Amniotic epithelial cell (primary cell): ENCODE data around the gene GAPVD1.
"Not testable (repeated sequence)": the region's sequence is repeated elsewhere in the genome, so short reads cannot be mapped to it uniquely, and the experiment has no call there.

Source experiments
- DNase-seq: peaks from one replicate; pipeline ENCODE4 v3.0.0-alpha.2; 2010; ENCODE audit warnings: low read depth

Gene GAPVD1

DNA sequence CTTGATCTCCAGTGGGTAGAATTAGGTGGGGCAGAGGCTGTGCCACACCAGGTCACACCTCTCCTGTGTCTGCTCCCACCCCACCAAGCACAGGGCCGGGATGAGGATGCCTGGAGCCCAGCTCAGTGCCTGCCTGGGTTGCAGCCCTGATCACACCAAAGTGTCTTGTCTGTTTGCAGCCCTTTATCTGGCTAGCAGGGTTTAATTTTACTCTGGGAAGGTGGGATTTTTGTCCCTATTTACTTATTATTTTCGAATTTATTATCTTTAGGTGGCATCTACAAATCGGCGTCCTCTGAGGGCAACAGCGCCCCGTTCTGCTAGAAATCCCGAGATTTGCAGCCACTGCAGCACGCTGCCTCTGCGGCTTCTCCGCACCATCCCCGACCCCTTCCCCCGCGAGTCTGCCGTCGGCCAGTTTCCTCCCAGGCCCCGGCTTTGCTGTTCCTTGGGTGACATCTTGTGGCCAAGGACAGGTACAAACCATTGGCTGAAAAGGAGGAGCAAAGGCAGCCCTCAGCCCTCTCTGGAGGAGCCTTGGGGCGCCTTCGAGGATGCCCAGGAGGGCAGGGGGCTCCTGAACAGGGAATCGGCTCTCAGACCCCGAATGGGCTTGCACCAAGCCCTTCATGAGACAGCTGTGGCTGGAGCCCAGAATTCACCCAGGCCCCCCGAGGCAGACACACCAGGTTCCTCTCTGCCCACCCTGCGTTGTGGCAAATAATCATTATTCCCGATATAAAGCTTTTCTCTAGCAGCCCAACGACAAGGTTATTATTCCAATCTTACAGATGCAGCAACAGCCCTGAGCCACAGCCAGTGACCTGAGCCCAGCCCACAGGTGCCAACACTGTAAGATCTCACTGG is 113.0 kb downstream of the GAPVD1 start:
- DNase-seq: peak; percentile 53

DNA sequence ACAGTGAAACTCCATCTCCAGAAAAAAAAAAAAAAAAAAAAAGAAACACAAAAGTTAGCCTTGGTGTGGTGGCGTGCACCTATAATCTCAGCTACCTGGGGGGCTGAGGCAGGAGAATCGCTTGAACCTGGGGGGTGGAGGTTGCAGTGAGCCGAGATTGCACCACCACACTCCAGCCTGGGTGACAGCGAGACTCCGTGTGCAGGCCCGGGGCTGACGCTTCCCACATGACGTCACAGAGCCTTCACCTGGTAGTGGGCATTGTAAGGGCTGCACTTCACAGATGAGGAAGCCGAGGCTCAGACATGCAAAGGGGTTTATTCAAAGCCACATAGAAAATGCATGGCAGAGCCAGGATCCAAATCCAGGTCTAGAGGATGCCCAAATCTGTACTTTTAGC is 114.2 kb downstream of the GAPVD1 start:
- no peak for DNase-seq

GRCh38 chr9:125376261-125377226 is 114.9 kb downstream of the GAPVD1 start:
- DNase-seq: no peak

GRCh38 chr9:125377584-125378250 is 116.1 kb downstream of the GAPVD1 start:
- no peak for DNase-seq

- DNase-seq: no peak
Measured at GRCh38 chr9:125378778-125379177, 117.2 kb downstream of the GAPVD1 start.

DNA sequence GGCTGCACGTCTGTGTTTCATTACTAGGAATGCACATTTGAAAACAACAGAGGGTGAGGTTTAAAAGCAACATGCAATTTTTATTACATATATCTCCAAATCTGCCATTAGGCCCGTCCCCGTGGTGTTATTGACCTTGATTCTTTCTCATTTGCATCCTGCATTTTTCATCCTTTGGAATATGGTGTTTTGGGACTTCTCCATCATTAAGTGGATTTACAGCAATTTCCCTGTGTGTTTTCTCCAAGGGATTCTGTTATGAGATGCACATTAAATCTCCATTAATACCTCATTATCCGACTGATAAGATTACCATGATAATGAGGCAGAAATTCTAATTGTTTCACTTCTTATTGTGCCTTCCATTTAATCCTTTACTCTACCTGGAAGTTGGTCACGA is 117.6 kb downstream of the GAPVD1 start:
- DNase-seq: no peak

GRCh38 chr9:125380406-125380805 is 118.8 kb downstream of the GAPVD1 start:
- no peak for DNase-seq

DNA sequence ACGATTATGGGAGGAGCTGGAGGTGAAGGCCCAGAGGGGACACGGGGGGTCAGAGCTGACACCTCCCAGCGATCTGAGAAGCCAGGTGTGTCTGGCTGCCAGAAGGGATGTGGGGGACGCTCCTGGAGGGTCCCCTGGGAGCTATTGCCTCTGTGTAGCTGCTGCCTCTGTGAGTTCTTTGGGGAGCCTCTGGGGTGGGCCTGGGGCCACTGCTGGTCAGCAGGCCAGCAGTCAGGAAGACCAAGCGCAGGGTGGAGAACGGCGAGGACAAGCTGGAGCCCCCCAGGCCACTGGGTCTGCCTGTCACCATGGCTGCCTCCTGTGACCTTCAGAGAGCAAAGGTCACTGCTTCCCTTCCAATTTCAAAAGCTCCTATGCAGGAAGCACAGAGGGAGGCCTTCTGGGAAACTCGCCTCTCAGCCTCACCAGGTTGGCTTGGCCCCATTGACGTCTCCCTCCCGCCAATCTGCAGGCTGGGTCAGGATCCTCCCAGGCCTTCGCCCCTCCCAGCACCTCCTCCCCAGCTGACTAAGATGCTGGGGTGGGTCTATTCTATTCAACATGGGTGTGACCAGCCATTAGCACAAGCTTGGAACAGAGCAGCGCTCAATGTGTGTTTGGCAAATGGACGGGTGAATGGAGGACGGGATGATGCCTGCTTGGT is 126.4 kb downstream of the GAPVD1 start:
- DNase-seq: no peak

- DNase-seq: no peak
Measured at GRCh38 chr9:125388978-125389377, 127.4 kb downstream of the GAPVD1 start.

- no peak for DNase-seq
Measured at GRCh38 chr9:125391704-125392103, 130.1 kb downstream of the GAPVD1 start.

- DNase-seq: peak; percentile 14
Measured at GRCh38 chr9:125393426-125393825, 131.8 kb downstream of the GAPVD1 start.

- no peak for DNase-seq
Measured at GRCh38 chr9:125396799-125397198, 135.2 kb downstream of the GAPVD1 start.

- DNase-seq: no peak
Measured at GRCh38 chr9:125397736-125398135, 136.1 kb downstream of the GAPVD1 start.

DNA sequence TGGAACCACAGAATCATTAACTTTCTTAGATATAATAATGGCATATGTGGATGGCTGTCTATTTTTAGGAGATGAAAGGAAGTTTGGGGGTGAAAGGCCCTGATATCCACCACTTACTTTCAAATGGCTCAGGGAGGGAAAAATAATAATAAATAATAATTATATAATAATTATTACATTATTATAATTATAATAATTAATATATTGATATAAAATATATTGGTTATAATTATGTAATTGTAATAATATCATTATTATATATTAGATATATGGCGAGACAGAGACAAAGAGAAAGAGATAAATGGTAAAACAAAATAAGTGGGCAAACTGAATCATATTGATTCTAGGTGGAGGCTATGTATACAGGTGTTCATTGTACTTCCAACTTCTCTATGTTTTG is 136.6 kb downstream of the GAPVD1 start:
- DNase-seq: no peak

- DNase-seq: no peak
Measured at GRCh38 chr9:125399165-125399564, 137.5 kb downstream of the GAPVD1 start.

DNA sequence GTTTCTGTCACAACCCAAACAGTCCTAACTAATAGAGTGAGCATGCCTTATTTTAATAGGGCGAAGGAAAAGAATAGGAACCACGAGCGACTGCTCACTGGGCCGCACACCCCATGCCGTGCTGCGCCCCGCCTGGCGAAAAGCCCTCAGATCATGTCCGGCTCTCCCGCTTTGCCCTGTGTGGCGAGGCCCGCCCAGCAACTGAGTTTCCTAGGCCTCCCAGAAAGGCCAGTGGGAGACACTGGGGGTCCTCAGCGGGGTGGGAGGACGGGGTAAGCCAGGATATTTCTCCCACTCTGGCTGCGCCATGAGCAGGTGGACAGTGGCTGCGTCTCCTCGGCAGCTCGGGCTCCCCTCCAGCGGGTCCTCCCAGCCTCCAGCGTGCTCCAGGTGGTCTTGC is 138.0 kb downstream of the GAPVD1 start:
- DNase-seq: no peak

DNA sequence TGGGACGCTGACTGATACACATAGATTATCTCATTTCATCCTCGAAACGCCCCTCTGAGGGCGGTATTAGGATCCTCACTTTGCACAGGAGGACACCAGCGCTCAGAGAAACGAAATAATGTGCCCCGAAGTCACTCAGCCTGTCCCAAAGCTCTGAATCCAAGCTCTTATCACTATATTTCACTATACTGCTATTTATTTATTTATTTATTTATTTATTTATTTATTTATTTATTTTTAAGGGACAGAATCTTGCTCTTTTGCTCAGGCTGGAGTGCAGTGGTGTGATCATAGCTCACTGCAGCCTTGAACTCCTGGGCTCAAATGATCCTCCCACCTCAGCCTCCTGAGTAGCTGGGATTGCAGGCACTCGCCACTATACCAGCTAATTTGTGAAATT is 138.6 kb downstream of the GAPVD1 start:
- not testable (repeated sequence) for DNase-seq

- DNase-seq: peak; percentile 16
Measured at GRCh38 chr9:125400725-125401716, 139.4 kb downstream of the GAPVD1 start.

GRCh38 chr9:125404733-125405132 is 143.1 kb downstream of the GAPVD1 start:
- DNase-seq: no peak
